Lung (tissue), 12 donors: ENCODE measurements around the gene IVD. TPM values are rescaled to one million over a fixed set of nuclear protein-coding genes. Genes with fewer than 3 reads are reported as not detected.

Experiments used
- ATAC-seq: fragments of 200-7000 bp; cut with Tn5 transposase; one replicate; pipeline ENCODE4 v1.9.1; 2020; ENCODE audit warnings: moderate number of reproducible peaks; ENCODE audit not compliant: insufficient read depth, low FRiP score
- DNase-seq, 3 donors: peaks; one replicate each; pipeline ENCODE4 v3.0.0-alpha.2; 2013 to 2017
- H3K27ac ChIP-seq, 2 donors: one replicate each; pipeline ENCODE4 v1.5.1; 2013; ENCODE audit warnings: mild to moderate bottlenecking in 2 of 2, moderate library complexity in 2 of 2, control low read depth in 1 of 2, inconsistent platforms in 1 of 2, low read depth in 1 of 2, low read length in 1 of 2
- H3K27me3 ChIP-seq, 3 donors: one replicate each; pipeline ENCODE4 v1.5.1; 2013; ENCODE audit warnings: low read length in 2 of 3; ENCODE audit not compliant: control insufficient read depth in 3 of 3, insufficient read depth in 3 of 3
- H3K36me3 ChIP-seq, 4 donors: one replicate each; pipeline ENCODE4 v1.5.1; 2013; ENCODE audit warnings: low read length in 4 of 4, mild to moderate bottlenecking in 1 of 4, moderate library complexity in 1 of 4; ENCODE audit not compliant: control insufficient read depth in 4 of 4, insufficient read depth in 4 of 4
- H3K4me1 ChIP-seq, 5 donors: one replicate each; pipeline ENCODE4 v1.5.1; 2013; ENCODE audit warnings: low read length in 5 of 5, mild to moderate bottlenecking in 2 of 5, moderate library complexity in 1 of 5; ENCODE audit not compliant: control insufficient read depth in 5 of 5, insufficient read depth in 5 of 5
- H3K4me3 ChIP-seq: one replicate; pipeline ENCODE4 v1.5.1; 2013; ENCODE audit warnings: mild to moderate bottlenecking, control low read depth, moderate library complexity
- H3K9ac ChIP-seq, 2 donors: one replicate each; pipeline ENCODE4 v1.5.1; 2013; ENCODE audit warnings: low read length in 2 of 2, control low read depth in 1 of 2; ENCODE audit not compliant: insufficient read depth in 1 of 2
- H3K9me3 ChIP-seq, 4 donors: one replicate each; pipeline ENCODE4 v1.5.1; 2013; ENCODE audit warnings: low read length in 3 of 4, mild to moderate bottlenecking in 1 of 4, moderate library complexity in 1 of 4; ENCODE audit not compliant: control insufficient read depth in 4 of 4, insufficient read depth in 3 of 4
- WGBS, 2 donors: extraction: QIAGEN DNeasy Blood & Tissue Kit; methylation state at CpG; one replicate each; pipeline ENCODE4 v1.1.7; 2013; 5-methylcytosine and 5-hydroxymethylcytosine counted together
- polyA plus RNA-seq, 2 donors: library from polyadenylated mRNA; stranded (reverse); fragments of 200-250 nt; gene quantifications; one replicate each; pipeline ENCODE4 v1.2.1, GENCODE V29; 2013
- total RNA-seq, 2 donors: library from RNA; depleted of rRNA in 1 of 2; stranded (reverse); fragments of >200 nt in 1 of 2; gene quantifications; one replicate each; pipeline ENCODE4 v1.2.1, GENCODE V29; 2014 to 2021
- TF ChIP-seq, protein P1 (sequence below): IDR thresholded peaks from 2 replicates; pipeline ENCODE4 v1.5.1; 2012; ENCODE audit warnings: mild to moderate bottlenecking; ENCODE audit errors: control extremely low read depth, extremely low read depth
- donor health status: control.
- donor health status: control.
- donor health status: Bipolar disorder and iron deficiency.
- donor health status: healthy.
- donor health status: DM: yes; HTN: yes; CAD: no.

Gene IVD
- total and polyA plus RNA-seq, 4 donors, result 41.4 to 87.8 (median 49.3) TPM

GRCh38 chr15:40367686-40368611, 37.6 kb upstream of the IVD start:
- H3K4me3 ChIP-seq, result no peak overlapping the region
- ATAC-seq (peak; percentile 90), DNase-seq (peak; percentile 84 to 92 (median 89))
- H3K4me1 ChIP-seq, result peaks cover 0 to 13% (median 0%) of the 10 kb centered on the region in 5 donors
- TF ChIP-seq, protein P1, sequence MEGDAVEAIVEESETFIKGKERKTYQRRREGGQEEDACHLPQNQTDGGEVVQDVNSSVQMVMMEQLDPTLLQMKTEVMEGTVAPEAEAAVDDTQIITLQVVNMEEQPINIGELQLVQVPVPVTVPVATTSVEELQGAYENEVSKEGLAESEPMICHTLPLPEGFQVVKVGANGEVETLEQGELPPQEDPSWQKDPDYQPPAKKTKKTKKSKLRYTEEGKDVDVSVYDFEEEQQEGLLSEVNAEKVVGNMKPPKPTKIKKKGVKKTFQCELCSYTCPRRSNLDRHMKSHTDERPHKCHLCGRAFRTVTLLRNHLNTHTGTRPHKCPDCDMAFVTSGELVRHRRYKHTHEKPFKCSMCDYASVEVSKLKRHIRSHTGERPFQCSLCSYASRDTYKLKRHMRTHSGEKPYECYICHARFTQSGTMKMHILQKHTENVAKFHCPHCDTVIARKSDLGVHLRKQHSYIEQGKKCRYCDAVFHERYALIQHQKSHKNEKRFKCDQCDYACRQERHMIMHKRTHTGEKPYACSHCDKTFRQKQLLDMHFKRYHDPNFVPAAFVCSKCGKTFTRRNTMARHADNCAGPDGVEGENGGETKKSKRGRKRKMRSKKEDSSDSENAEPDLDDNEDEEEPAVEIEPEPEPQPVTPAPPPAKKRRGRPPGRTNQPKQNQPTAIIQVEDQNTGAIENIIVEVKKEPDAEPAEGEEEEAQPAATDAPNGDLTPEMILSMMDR, result peak; percentile 88
- H3K9ac ChIP-seq, result no peak overlapping the region
- H3K27ac ChIP-seq, result peak overlapping the region; percentile 47 to 78
- no peaks in the 10 kb centered on the region for H3K9me3 ChIP-seq
- 12 to 14% methylated on average over 73 to 91 of the region's 91 CpGs for WGBS, 2 donors
- no peaks in the 10 kb centered on the region for H3K36me3 ChIP-seq
- no peaks in the 10 kb centered on the region for H3K27me3 ChIP-seq

DNA sequence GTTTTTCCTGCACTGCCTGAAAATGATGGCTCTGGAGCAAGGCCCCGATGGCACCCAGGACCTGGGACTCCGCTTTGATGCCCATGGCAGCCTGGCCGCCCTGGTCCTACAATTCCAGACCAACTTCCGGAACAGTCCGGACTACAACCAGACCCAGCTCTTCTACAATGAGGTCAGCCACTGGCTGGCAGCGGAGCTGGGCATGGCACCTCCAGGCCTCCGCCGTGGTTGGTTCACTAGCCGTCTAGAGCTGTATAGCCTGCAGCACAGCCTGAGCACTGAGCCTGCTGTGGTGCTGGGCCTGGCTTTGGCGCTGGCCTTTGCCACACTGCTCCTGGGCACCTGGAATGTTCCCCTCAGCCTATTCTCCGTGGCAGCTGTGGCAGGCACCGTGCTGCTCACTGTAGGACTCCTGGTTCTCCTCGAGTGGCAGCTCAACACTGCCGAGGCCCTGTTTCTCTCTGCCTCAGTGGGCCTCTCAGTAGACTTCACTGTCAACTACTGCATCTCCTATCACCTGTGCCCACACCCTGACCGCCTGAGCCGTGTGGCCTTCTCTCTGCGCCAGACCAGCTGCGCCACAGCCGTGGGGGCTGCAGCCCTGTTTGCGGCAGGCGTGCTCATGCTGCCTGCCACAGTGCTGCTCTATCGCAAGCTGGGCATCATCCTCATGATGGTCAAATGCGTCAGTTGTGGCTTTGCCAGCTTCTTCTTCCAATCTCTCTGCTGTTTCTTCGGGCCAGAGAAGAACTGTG, 36.7 kb upstream of the IVD start:
- Histone ChIP-seq H3K27ac (no peak overlapping the region), H3K9ac (no peak overlapping the region), H3K4me1 (peaks cover 0 to 13% (median 0%) of the 10 kb centered on the region in 5 donors), H3K36me3 (no peaks in the 10 kb centered on the region), H3K4me3 (no peak overlapping the region), H3K27me3 (no peaks in the 10 kb centered on the region), H3K9me3 (no peaks in the 10 kb centered on the region)
- ATAC-seq, result no peak
- DNase-seq, result no peak
- TF ChIP-seq, protein P1, result no peak
- WGBS, 2 donors, result 96 to 97% methylated on average over 24 of the region's 24 CpGs

DNA sequence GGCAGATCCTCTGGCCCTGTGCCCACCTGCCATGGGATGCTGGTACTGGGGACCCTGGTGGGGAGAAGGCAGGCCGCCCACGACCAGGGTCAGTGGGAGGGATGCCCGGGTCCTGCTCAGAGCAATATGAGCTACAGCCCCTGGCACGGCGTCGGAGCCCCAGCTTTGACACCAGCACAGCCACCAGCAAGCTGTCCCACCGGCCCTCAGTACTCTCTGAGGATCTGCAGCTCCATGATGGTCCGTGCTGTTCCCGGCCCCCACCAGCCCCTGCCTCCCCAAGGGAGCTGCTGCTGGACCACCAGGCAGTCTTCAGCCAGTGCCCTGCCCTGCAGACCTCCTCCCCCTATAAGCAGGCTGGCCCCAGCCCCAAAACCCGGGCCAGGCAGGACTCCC, 36.1 kb upstream of the IVD start:
- no peak overlapping the region for H3K27ac ChIP-seq
- no peaks in the 10 kb centered on the region for H3K9me3 ChIP-seq
- DNase-seq, result no peak
- no peaks in the 10 kb centered on the region for H3K36me3 ChIP-seq
- ATAC-seq, result no peak
- no peak overlapping the region for H3K9ac ChIP-seq
- 94 to 96% methylated on average over 7 to 10 of the region's 10 CpGs for WGBS, 2 donors
- no peak overlapping the region for H3K4me3 ChIP-seq
- peaks cover 0 to 13% (median 0%) of the 10 kb centered on the region in 5 donors for H3K4me1 ChIP-seq
- TF ChIP-seq, protein P1, result no peak
- no peaks in the 10 kb centered on the region for H3K27me3 ChIP-seq
